ENCODE data around the gene RASA3.
"Not testable (repeated sequence)": the region's sequence is repeated elsewhere in the genome, so short reads cannot be mapped to it uniquely, and the experiment has no call there.

RASA3 gene

DNA sequence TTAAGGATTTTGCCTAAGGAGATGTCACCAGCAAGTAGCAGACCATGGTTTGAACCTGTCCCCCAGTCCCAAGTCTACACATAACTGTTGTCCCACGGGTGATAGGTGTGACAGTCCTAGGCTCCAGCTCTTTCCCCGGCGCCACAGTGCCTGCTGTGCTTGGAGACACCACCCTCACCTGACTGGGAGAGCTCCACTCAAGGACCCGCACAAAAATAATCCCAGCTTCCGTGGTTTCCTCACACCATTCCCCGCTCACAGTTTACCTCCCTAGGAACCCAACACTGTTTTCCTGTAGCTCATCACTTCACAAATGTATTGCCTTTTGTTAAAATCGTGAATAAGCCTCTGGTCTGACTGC is 19.8 kb upstream of the RASA3 start:
- Histone ChIP-seq H3K9ac (ENCODE audit: low read length) (no peak overlapping the region), H3K4me3 (ENCODE audit: low read length) (no peak overlapping the region), H3K36me3 (ENCODE audit: control insufficient read depth, insufficient read depth, low read length) (no peaks in the 10 kb centered on the region), H3K4me1 (ENCODE audit: control insufficient read depth, insufficient read depth, low read length) (peaks cover 18% of the 10 kb centered on the region), H3K9me3 (ENCODE audit: control insufficient read depth, low read length) (no peaks in the 10 kb centered on the region), H3K27me3 (ENCODE audit: control insufficient read depth, insufficient read depth, low read length) (peaks cover 3% of the 10 kb centered on the region)

DNA sequence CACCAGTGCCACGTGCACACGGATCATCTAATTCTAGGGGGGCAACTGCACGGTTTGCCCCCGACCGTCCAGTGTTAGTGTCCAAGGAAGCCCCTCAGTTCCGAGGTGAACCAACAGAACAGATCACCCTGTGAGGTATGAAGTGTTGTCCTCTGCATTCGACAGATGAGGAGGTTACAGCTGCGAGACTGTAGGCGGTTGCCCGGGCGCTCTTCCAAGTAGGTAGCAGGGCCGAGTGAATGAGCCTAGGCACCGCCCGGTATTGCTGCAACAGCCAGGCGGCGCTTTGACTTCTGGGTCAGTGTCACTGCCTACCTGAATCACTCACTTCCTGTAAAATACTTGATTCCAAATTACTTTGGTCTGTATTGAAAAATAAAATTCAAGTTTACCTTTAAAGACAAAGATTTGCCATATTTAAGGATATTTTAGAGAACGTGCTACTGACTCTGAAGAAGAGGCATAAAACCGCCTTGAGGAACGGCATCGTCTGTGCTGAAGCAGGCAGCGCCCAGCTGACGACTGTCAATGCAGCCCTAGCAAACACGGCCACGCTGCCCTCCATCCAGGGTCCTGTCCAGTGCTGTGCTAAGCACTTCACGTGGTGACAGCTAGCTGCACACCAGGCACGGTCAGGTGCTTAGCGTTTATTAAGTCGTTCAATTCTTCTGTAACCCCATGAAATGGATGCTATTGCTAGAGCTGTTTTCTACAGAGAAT is 19.3 kb upstream of the RASA3 start:
- H3K9ac ChIP-seq (ENCODE audit: low read length): no peak overlapping the region
- H3K9me3 ChIP-seq (ENCODE audit: control insufficient read depth, low read length): no peaks in the 10 kb centered on the region
- no peak overlapping the region for H3K4me3 ChIP-seq (ENCODE audit: low read length)
- no peaks in the 10 kb centered on the region for H3K36me3 ChIP-seq (ENCODE audit: control insufficient read depth, insufficient read depth, low read length)
- peaks cover under 1% of the 10 kb centered on the region for H3K27me3 ChIP-seq (ENCODE audit: control insufficient read depth, insufficient read depth, low read length)
- peaks cover 18% of the 10 kb centered on the region for H3K4me1 ChIP-seq (ENCODE audit: control insufficient read depth, insufficient read depth, low read length)

DNA sequence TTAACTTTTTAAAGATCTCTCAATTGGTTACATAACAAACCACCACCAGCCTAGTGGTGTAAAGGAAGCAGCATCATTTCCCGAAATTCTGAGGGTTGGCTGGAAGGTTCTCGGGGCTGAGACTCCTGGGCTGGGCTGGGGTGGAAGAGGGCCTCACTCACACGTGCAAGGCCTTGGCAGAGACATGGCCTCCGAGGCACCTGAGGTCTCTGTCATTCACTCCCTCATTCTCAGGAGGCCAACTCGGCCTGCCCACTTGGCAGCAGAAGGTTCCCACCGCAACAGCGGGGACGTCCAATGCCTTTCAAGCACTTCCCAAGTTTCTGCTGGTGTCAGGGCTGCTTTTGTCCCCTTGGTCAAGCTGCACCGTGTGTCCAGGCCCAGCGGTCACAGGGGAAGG is 18.6 kb upstream of the RASA3 start:
- no peak overlapping the region for H3K9ac ChIP-seq (ENCODE audit: low read length)
- no peak overlapping the region for H3K4me3 ChIP-seq (ENCODE audit: low read length)
- H3K9me3 ChIP-seq (ENCODE audit: control insufficient read depth, low read length): no peaks in the 10 kb centered on the region
- H3K36me3 ChIP-seq (ENCODE audit: control insufficient read depth, insufficient read depth, low read length): no peaks in the 10 kb centered on the region
- H3K27me3 ChIP-seq (ENCODE audit: control insufficient read depth, insufficient read depth, low read length): no peaks in the 10 kb centered on the region
- H3K4me1 ChIP-seq (ENCODE audit: control insufficient read depth, insufficient read depth, low read length): peaks cover 14% of the 10 kb centered on the region

DNA sequence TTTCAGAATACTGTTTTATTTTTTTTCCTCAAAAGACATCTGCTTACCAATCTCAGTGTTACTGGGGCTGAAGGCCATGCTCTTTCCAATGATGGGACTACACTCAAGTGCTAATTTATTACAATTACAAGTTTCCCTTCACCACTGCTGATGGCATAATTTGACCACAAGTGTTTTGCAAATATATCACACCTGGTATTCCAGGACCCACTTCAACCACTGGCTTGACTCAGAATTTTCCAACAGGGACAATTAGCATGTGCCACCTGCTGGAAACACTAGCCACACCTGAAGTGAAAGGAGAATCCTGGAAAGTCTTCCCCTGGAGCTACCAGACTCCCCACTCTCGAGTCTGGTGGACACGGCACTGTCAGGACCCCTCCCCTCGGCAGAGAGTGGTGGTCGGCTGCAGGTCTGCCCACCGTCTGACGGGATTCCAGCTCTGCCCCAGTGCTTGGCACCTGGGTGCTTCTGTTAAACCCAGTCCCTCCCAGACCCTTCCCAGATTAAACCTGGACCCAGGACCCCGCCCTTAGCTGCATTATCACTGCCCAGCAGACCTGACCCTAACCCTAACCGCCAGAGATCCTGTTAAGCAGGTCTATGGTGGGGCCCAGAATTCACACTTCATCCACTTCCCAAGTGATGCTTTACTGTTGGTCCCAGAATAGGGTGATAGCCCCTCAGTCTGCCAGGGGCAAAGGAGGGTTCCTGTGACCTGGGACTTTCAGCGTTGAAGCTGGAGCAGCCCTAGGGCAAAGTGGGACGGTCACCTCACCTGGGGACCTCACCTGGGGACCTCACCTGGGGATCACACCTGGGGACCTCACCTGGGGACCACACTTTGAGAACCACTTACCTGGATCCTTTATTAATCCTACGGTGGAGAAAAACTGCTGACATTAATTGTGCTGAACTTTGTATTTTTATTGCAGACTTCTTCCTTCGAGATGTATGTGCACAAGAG is 17.6 kb upstream of the RASA3 start:
- no peaks in the 10 kb centered on the region for H3K36me3 ChIP-seq (ENCODE audit: control insufficient read depth, insufficient read depth, low read length)
- H3K9ac ChIP-seq (ENCODE audit: low read length): no peak overlapping the region
- peaks cover 14% of the 10 kb centered on the region for H3K4me1 ChIP-seq (ENCODE audit: control insufficient read depth, insufficient read depth, low read length)
- H3K9me3 ChIP-seq (ENCODE audit: control insufficient read depth, low read length): no peaks in the 10 kb centered on the region
- H3K4me3 ChIP-seq (ENCODE audit: low read length): no peak overlapping the region
- H3K27me3 ChIP-seq (ENCODE audit: control insufficient read depth, insufficient read depth, low read length): no peaks in the 10 kb centered on the region

DNA sequence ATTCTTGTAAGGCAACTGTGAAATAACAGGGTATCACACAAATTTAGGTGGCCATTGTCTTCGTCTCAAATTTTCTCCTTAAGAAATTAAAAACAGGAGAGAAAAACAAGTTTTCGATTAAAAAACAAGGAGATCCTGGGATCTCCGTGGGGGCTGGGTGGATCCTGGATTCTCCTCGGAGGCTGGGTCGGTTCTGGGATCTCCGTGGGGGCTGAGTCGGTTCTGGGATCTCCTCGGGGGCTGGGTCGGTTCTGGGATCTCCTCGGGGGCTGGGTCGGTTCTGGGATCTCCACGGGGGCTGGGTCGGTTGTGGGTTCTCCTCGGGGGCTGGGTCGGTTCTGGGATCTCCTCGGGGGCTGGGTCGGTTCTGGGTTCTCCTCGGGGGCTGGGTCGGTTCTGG is 16.5 kb upstream of the RASA3 start:
- not testable (repeated sequence) for H3K9ac ChIP-seq (ENCODE audit: low read length)
- peaks cover 18% of the 10 kb centered on the region for H3K4me1 ChIP-seq (ENCODE audit: control insufficient read depth, insufficient read depth, low read length)

DNA sequence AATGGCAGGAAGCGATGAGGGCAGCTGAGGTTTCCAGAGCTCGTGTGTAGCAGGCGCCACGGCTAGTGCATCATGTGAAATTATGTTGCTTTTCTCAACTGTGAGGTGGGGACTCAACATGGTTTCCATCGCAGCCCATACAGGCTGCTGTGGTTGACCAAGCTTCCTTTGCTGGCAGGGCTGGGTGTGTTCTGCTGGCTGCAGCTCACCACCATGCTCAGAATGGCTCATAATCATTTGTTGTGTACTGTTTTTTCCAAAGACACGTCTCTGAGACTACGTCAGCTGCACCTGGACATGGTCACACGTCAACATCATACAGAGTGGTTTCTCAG is 16.1 kb upstream of the RASA3 start:
- Histone ChIP-seq H3K4me3 (ENCODE audit: low read length) (no peak overlapping the region), H3K9ac (ENCODE audit: low read length) (no peak overlapping the region)

More for the DNA sequence above, 16.5 kb upstream of the RASA3 start:
- H3K27me3 ChIP-seq (ENCODE audit: control insufficient read depth, insufficient read depth, low read length); H3K4me3 ChIP-seq (ENCODE audit: low read length); H3K9me3 ChIP-seq (ENCODE audit: control insufficient read depth, low read length); H3K36me3 ChIP-seq (ENCODE audit: control insufficient read depth, insufficient read depth, low read length): not testable (repeated sequence)

DNA sequence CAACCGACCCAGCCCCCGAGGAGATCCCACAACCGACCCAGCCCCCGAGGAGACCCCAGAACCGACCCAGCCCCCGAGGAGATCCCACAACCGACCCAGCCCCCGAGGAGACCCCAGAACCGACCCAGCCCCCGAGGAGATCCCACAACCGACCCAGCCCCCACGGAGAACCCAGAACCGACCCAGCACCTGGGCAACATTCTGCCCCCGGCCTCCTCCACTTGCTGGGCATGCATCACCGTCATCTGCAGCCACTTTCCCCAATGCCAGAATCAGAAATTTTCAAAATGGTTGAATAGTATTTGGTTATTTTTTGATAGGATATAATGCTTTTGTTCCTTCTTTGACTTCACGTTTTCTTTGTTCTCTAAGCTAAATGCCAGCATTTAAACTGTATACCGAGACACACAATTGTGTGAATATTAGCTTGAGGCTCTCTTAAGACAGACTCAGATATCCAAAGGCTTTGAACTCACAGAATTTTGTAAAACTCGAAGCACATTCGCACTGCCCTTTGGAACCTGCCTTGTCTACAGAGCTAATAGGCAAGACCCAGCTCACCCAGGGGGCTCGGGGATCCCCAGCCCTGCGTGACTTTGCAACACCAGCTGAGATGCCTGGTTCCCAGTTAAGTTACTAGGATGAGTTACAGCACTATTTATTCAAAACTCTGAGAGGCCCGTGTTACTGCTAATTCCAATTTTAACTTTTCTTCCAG is 15.5 kb upstream of the RASA3 start:
- Histone ChIP-seq H3K4me1 (ENCODE audit: control insufficient read depth, insufficient read depth, low read length) (peaks cover 19% of the 10 kb centered on the region), H3K4me3 (ENCODE audit: low read length) (no peak overlapping the region), H3K9ac (ENCODE audit: low read length) (no peak overlapping the region), H3K9me3 (ENCODE audit: control insufficient read depth, low read length) (no peaks in the 10 kb centered on the region), H3K27me3 (ENCODE audit: control insufficient read depth, insufficient read depth, low read length) (no peaks in the 10 kb centered on the region), H3K36me3 (ENCODE audit: control insufficient read depth, insufficient read depth, low read length) (no peaks in the 10 kb centered on the region)

More for the DNA sequence above, 16.1 kb upstream of the RASA3 start:
- no peaks in the 10 kb centered on the region for H3K36me3 ChIP-seq (ENCODE audit: control insufficient read depth, insufficient read depth, low read length)
- no peaks in the 10 kb centered on the region for H3K27me3 ChIP-seq (ENCODE audit: control insufficient read depth, insufficient read depth, low read length)
- peaks cover 18% of the 10 kb centered on the region for H3K4me1 ChIP-seq (ENCODE audit: control insufficient read depth, insufficient read depth, low read length)
- no peaks in the 10 kb centered on the region for H3K9me3 ChIP-seq (ENCODE audit: control insufficient read depth, low read length)

DNA sequence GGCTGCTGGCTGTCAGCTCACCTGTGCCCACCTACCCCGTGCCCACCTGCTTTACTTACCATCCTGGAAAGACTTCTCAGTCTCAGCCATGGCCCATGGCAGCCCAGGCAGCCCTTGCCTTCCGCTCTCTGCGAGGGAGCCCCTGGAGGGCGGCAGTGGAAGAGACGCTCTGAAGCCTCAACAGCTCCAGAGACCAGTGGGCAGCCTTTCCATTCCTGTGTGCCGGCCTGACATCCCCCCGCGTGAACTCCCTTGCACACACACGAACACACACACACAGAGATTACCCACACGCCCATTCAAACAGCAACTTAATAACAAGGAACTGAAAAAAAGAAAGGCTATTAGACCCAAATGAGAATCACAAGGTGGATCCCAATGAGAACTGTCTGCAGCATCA is 14.2 kb upstream of the RASA3 start:
- no peaks in the 10 kb centered on the region for H3K9me3 ChIP-seq (ENCODE audit: control insufficient read depth, low read length)
- H3K36me3 ChIP-seq (ENCODE audit: control insufficient read depth, insufficient read depth, low read length): no peaks in the 10 kb centered on the region
- H3K27me3 ChIP-seq (ENCODE audit: control insufficient read depth, insufficient read depth, low read length): no peaks in the 10 kb centered on the region
- H3K9ac ChIP-seq (ENCODE audit: low read length): no peak overlapping the region
- peaks cover 24% of the 10 kb centered on the region for H3K4me1 ChIP-seq (ENCODE audit: control insufficient read depth, insufficient read depth, low read length)
- no peak overlapping the region for H3K4me3 ChIP-seq (ENCODE audit: low read length)

DNA sequence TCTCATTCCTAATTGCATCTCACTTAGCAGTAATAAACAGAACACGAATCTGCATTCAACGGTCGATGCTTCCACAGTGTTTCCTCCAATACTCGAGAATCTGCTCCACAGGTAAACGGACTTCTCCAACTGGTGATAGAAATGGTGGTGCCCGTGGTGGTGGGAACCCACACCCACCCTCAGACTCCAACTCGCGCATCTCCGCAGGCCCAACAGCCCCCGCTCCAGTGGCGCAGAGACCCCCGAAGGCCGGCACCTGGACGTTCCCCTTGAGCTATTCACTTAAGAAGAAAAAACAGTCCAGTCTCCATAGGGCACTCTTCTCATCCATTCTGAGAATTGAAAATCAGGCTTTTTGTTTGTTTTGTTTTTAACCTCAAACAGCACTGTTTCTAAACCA is 13.8 kb upstream of the RASA3 start:
- H3K27me3 ChIP-seq (ENCODE audit: control insufficient read depth, insufficient read depth, low read length): no peaks in the 10 kb centered on the region
- peaks cover 20% of the 10 kb centered on the region for H3K4me1 ChIP-seq (ENCODE audit: control insufficient read depth, insufficient read depth, low read length)
- H3K9me3 ChIP-seq (ENCODE audit: control insufficient read depth, low read length): no peaks in the 10 kb centered on the region
- H3K4me3 ChIP-seq (ENCODE audit: low read length): no peak overlapping the region
- H3K36me3 ChIP-seq (ENCODE audit: control insufficient read depth, insufficient read depth, low read length): no peaks in the 10 kb centered on the region
- H3K9ac ChIP-seq (ENCODE audit: low read length): no peak overlapping the region

DNA sequence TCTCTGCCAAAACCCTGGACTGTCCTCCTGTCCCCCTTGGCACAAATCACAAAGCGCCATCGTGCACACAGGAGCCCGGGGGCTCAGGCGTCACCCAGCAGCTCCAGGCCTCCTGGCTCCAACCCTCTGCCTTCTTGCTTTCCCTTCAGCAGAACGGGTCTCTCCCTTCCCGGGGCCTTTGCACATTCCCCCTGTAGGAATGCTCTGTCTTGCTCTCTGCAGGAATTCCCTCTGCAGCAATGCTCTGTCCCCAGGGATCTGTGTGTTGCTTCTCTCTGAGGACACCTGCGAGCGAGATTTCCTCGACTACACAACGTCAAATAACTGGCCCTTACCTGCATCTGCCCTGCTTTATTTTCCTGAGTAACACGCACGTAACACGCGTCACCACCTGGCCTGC is 13.3 kb upstream of the RASA3 start:
- Histone ChIP-seq H3K4me1 (ENCODE audit: control insufficient read depth, insufficient read depth, low read length) (peaks cover 15% of the 10 kb centered on the region), H3K27me3 (ENCODE audit: control insufficient read depth, insufficient read depth, low read length) (no peaks in the 10 kb centered on the region), H3K9ac (ENCODE audit: low read length) (no peak overlapping the region), H3K9me3 (ENCODE audit: control insufficient read depth, low read length) (no peaks in the 10 kb centered on the region), H3K4me3 (ENCODE audit: low read length) (no peak overlapping the region), H3K36me3 (ENCODE audit: control insufficient read depth, insufficient read depth, low read length) (no peaks in the 10 kb centered on the region)

DNA sequence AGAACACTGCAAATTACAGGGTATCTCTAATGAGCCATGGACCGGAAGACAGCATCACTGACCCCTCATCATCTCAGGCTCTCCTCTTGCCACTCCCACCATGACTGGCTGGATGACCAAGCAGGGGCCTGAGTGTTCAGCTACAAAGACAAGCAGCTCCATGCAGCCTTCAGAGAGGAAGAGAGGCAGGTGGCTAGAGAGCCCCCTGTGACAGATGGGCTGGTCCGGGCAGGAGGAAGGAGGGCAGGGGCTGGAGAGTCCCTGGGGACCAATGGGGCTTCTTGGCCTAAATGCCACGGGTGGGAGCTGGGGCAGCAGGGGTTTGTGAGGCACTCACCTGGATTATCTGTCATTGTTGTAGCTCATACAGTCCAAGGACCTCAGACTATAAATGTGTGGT is 12.8 kb upstream of the RASA3 start:
- H3K27me3 ChIP-seq (ENCODE audit: control insufficient read depth, insufficient read depth, low read length): peaks cover 3% of the 10 kb centered on the region
- H3K36me3 ChIP-seq (ENCODE audit: control insufficient read depth, insufficient read depth, low read length): no peaks in the 10 kb centered on the region
- no peaks in the 10 kb centered on the region for H3K9me3 ChIP-seq (ENCODE audit: control insufficient read depth, low read length)
- H3K4me3 ChIP-seq (ENCODE audit: low read length): no peak overlapping the region
- H3K9ac ChIP-seq (ENCODE audit: low read length): no peak overlapping the region
- peaks cover 14% of the 10 kb centered on the region for H3K4me1 ChIP-seq (ENCODE audit: control insufficient read depth, insufficient read depth, low read length)

All from mucosa of stomach (tissue), 1 donor.